Adrenal gland (tissue), 19 donors: ENCODE data around the gene PGA3. TPM values are rescaled to one million over a fixed set of nuclear protein-coding genes. Genes with fewer than 3 reads are reported as not detected.
A peak's percentile ranks its signal among the peaks of the same experiment; 100 is the strongest.
"Not testable (repeated sequence)": the region's sequence is repeated elsewhere in the genome, so short reads cannot be mapped to it uniquely, and the experiment has no call there.

Experiments used
- DNase-seq, 7 donors: peaks; one replicate each; pipeline ENCODE4 v3.0.0-alpha.2; 2019 to 2020
- H3K27ac ChIP-seq, 5 donors: fragments of 200-600 bp; sonication (generic) in 4 of 5; 1 replicate in 3 of 5; 2 replicates in 2 of 5; pipeline versions ENCODE4 v1.5.1 to v1.8.0; 2016 to 2020; ENCODE audit warnings: mild to moderate bottlenecking in 1 of 5
- H3K27me3 ChIP-seq: fragments of 200-600 bp; 2 replicates; pipeline ENCODE4 v1.8.0; 2021
- H3K36me3 ChIP-seq, 2 donors: fragments of 200-600 bp; replicated peaks in 1 of 2; 1 replicate in 1 of 2; 2 replicates in 1 of 2; pipeline versions ENCODE4 v1.5.1 to v1.8.0; 2018 to 2022
- H3K4me1 ChIP-seq, 2 donors: fragments of 200-600 bp; replicated peaks in 1 of 2; 1 replicate in 1 of 2; 2 replicates in 1 of 2; pipeline versions ENCODE4 v1.5.1 to v1.8.0; 2018 to 2021
- H3K4me3 ChIP-seq, 4 donors: fragments of 200-600 bp; sonication (generic) in 3 of 4; one replicate each; pipeline ENCODE4 v1.5.1; 2016 to 2018
- H3K9me3 ChIP-seq, 3 donors: fragments of 200-600 bp; sonication (generic) in 1 of 3; replicated peaks in 1 of 3; 1 replicate in 2 of 3; 2 replicates in 1 of 3; pipeline versions ENCODE4 v1.5.1 to v1.8.0; 2016 to 2021
- CTCF ChIP-seq, 6 experiments: fragments of 450-650 bp in 4 of 6; fragments of 200-600 bp in 2 of 6; sonication (generic) in 1 of 6; IDR thresholded peaks; 1 replicate in 5 of 6; 2 replicates in 1 of 6; pipeline versions ENCODE4 v1.5.1 to v1.8.0; 2016 to 2021; ENCODE audit warnings: antibody characterized with exemption in 6 of 6, mild to moderate bottlenecking in 2 of 6, moderate library complexity in 1 of 6
- POLR2A ChIP-seq, 2 donors: fragments of 450-650 bp; IDR thresholded peaks; one replicate each; pipeline ENCODE4 v1.6.1; 2017; ENCODE audit warnings: antibody characterized with exemption in 2 of 2, mild to moderate bottlenecking in 2 of 2, moderate library complexity in 1 of 2
- WGBS, 4 donors: extraction: QIAGEN DNeasy Blood & Tissue Kit in 2 of 4; methylation state at CpG; one replicate each; pipeline versions ENCODE4 v1.1.5 to v1.1.7; 2013 to 2017; 5-methylcytosine and 5-hydroxymethylcytosine counted together
- intact Hi-C, 2 donors: fragments of 100-400 bp; cut with DNase I; formaldehyde crosslinking; loops; one replicate each; pipeline versions ENCODE4 v1.14.1 to v1.15.0; 2022 to 2023
- long read RNA-seq, 10 donors: library from polyadenylated mRNA in 3 of 10; unstranded in 2 of 10; stranded (forward) in 1 of 10; transcript quantifications; one replicate each; pipeline ENCODE4 v2.0.0 and lab custom pipeline, GENCODE V29; 2021 to 2026
- polyA plus RNA-seq, 3 donors: library from polyadenylated mRNA; stranded (reverse); fragments of 200-250 nt in 2 of 3; fragments of 350-450 nt in 1 of 3; fragmentation: Illumina TruSeq in 1 of 3; extraction: RNeasy Lipid Tissue Mini Kit (QIAGEN cat#74804) in 1 of 3; gene quantifications; one replicate each; pipeline ENCODE4 v1.2.3, GENCODE V29; 2013 to 2014
- total RNA-seq, 9 donors: library from RNA; depleted of rRNA in 4 of 9; stranded (reverse); fragments of >200 nt in 4 of 9; fragments of 120-200 nt in 1 of 9; fragmentation: NEBNext Ultra II Directional in 1 of 9; extraction: Animal tissue kit (Norgen Biotek cat#: 25700) in 1 of 9; gene quantifications; one replicate each; pipeline versions ENCODE4 v1.1.0 to v1.2.4, GENCODE V29; 2013 to 2023
- donor health status: healthy with polysubstance abuse.
- donor health status: Bipolar disorder and iron deficiency.
- donor health status: DM: yes; HTN: yes; CAD: no.
- donor health status: DM: no; HTN: no; CAD: no.
- donor health status: DM: no; HTN: no; CAD: no.
- donor health status: DM: yes; HTN: yes; CAD: no.

Gene PGA3
- total RNA-seq: 1 to 10 TPM in 3 of 9 donors, under 1 TPM in 2, not detected in 4; 0.22 to 2.8 (median 1.4) TPM
- 1 to 10 TPM in 2 of 3 donors, under 1 TPM in 1; 0.11 to 4.1 (median 3.1) TPM for polyA plus RNA-seq
- long read RNA-seq, donor 1: 0 reads
- long read RNA-seq, donor 2: 0 reads
- long read RNA-seq, donor 3: 0 reads
- long read RNA-seq, donor 4: 0 reads
- long read RNA-seq, donor 5, partial matches to known transcripts: 0 of 3 reads
- long read RNA-seq, donor 5, other reads (novel, unspliced or antisense): 0 of 3 reads
- long read RNA-seq, donor 6, partial matches to known transcripts: 0 of 3 reads
- long read RNA-seq, donor 6, other reads (novel, unspliced or antisense): 1 of 3 reads
- long read RNA-seq, donor 7: 0 reads
- long read RNA-seq, donor 8: 0 reads
- long read RNA-seq, donor 9: 0 reads
- long read RNA-seq, donor 10: 0 reads

GRCh38 chr11:61202950-61203746 lies at the start of gene PGA3:
Gene PGA3, plus strand, starts transcription at chr11:61203515. Its CDS starts 50 bp downstream, at chr11:61203565.
- 66 to 78% (median 72%) methylated on average over 9 to 18 of the region's 18 CpGs for WGBS, 4 donors
- DNase-seq, H3K4me3 ChIP-seq, H3K27me3 ChIP-seq, H3K27ac ChIP-seq, intact Hi-C loops, H3K9me3 ChIP-seq, H3K36me3 ChIP-seq, H3K4me1 ChIP-seq: not testable (repeated sequence)

GRCh38 chr11:61153593-61154095 lies 49.7 kb upstream of the PGA3 start:
- H3K27ac ChIP-seq: peak overlapping the region in 3 of 5 donors; percentile 42 to 81 (median 46)
- no peaks in the 10 kb centered on the region for H3K36me3 ChIP-seq
- DNase-seq: no peak
- H3K27me3 ChIP-seq: no peaks in the 10 kb centered on the region
- intact Hi-C loops: no loop called here
- TF ChIP-seq CTCF (IDR thresholded peaks at IDR 0.05) (no peak), POLR2A (IDR thresholded peaks at IDR 0.05) (no peak)
- no peaks in the 10 kb centered on the region for H3K9me3 ChIP-seq
- H3K4me3 ChIP-seq: no peak overlapping the region
- 79 to 91% (median 87%) methylated on average over 2 of the region's 2 CpGs for WGBS, 4 donors
- H3K4me1 ChIP-seq: peaks cover 17 to 48% of the 10 kb centered on the region in 2 donors

- DNase-seq: no peak
- TF ChIP-seq POLR2A (IDR thresholded peaks at IDR 0.05) (no peak), CTCF (IDR thresholded peaks at IDR 0.05) (no peak)
- peaks cover 24 to 51% of the 10 kb centered on the region in 2 donors for H3K4me1 ChIP-seq
- no peaks in the 10 kb centered on the region for H3K9me3 ChIP-seq
- H3K27ac ChIP-seq: no peak overlapping the region
- WGBS, 4 donors: 92 to 99% (median 96%) methylated on average over 4 of the region's 4 CpGs
- no peak overlapping the region for H3K4me3 ChIP-seq
- no peaks in the 10 kb centered on the region for H3K36me3 ChIP-seq
- intact Hi-C loops: no loop called here
- no peaks in the 10 kb centered on the region for H3K27me3 ChIP-seq
Measured at GRCh38 chr11:61154528-61154927, 48.8 kb upstream of the PGA3 start.

DNA sequence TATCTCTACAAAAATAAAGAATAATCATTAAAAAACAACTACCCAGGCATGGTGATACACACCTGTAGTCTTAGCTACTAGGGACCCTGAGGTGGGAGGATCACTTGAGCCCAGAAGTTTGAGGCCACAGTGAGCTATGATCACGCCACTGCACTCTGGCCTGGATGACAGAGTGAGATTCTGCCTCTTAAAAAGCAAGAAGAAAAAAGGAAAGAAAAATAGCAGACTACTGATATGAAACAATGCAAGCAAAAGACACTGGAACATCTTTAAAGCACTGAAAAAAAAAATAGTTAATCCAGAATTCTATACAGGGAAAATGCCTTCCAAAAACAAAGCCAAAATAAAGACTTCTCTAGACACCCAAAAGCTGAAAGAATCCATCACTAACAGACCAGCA lies 48.0 kb upstream of the PGA3 start:
- Histone ChIP-seq H3K27me3 (no peaks in the 10 kb centered on the region), H3K27ac (no peak overlapping the region), H3K4me3 (no peak overlapping the region), H3K9me3 (no peaks in the 10 kb centered on the region), H3K4me1 (peaks cover 22 to 51% of the 10 kb centered on the region in 2 donors), H3K36me3 (no peaks in the 10 kb centered on the region)
- 95 to 100% (median 100%) methylated on average over 1 of the region's 1 CpG for WGBS, 4 donors
- intact Hi-C loops: no loop called here
- no peak for TF ChIP-seq POLR2A (IDR thresholded peaks at IDR 0.05)
- no peak for TF ChIP-seq CTCF (IDR thresholded peaks at IDR 0.05)
- no peak for DNase-seq
